Nephron (organoid): Measurements from ENCODE around the gene USP20.
"Not testable (repeated sequence)": the region's sequence is repeated elsewhere in the genome, so short reads cannot be mapped to it uniquely, and the experiment has no call there.

Experiments used
- H3K27ac Mint-ChIP-seq, 3 experiments: 2 replicates each; pipeline ENCODE4 v1.8.0; 2020; ENCODE audit warnings: mixed read lengths in 3 of 3, mild to moderate bottlenecking in 2 of 3, moderate library complexity in 1 of 3
- H3K27me3 Mint-ChIP-seq: 2 replicates; pipeline ENCODE4 v1.8.0; 2021; ENCODE audit warnings: low read depth, mild to moderate bottlenecking, moderate library complexity, mixed read lengths
- H3K36me3 Mint-ChIP-seq: 2 replicates; pipeline ENCODE4 v1.8.0; 2020; ENCODE audit warnings: low read depth, mixed read lengths
- H3K4me1 Mint-ChIP-seq: 2 replicates; pipeline ENCODE4 v1.8.0; 2020; ENCODE audit warnings: mixed read lengths
- H3K4me3 Mint-ChIP-seq, 3 experiments: 2 replicates each; pipeline ENCODE4 v1.8.0; 2020; ENCODE audit warnings: mild to moderate bottlenecking in 3 of 3, mixed read lengths in 3 of 3, moderate library complexity in 2 of 3
- H3K9me3 Mint-ChIP-seq: 2 replicates; pipeline ENCODE4 v1.8.0; 2020; ENCODE audit warnings: mixed read lengths
- CTCF ChIP-seq, 3 experiments: fragments of 200-600 bp; sonication (generic); IDR thresholded peaks; one replicate each; pipeline ENCODE4 v1.5.0; 2021; ENCODE audit warnings: antibody characterized with exemption in 3 of 3; ENCODE audit not compliant: unreplicated experiment in 3 of 3

Gene USP20

GRCh38 chr9:129889941-129890717 lies 54.9 kb downstream of the USP20 start:
- peaks cover 41% of the 10 kb centered on the region for H3K4me1 Mint-ChIP-seq
- peaks cover 4% of the 10 kb centered on the region for H3K27me3 Mint-ChIP-seq

GRCh38 chr9:129890718-129891299 lies 55.6 kb downstream of the USP20 start:
- H3K9me3 Mint-ChIP-seq, H3K4me3 Mint-ChIP-seq, H3K27me3 Mint-ChIP-seq, H3K27ac Mint-ChIP-seq: not testable (repeated sequence)
- H3K36me3 Mint-ChIP-seq, result peaks cover 43% of the 10 kb centered on the region
- H3K4me1 Mint-ChIP-seq, result peaks cover 34% of the 10 kb centered on the region

More at GRCh38 chr9:129889941-129890717, 54.9 kb downstream of the USP20 start:
- Mint-ChIP-seq H3K4me3 (peak overlapping the region in 1 of 3 experiments; percentile 37), H3K9me3 (no peaks in the 10 kb centered on the region), H3K36me3 (peaks cover 39% of the 10 kb centered on the region), H3K27ac (no peak overlapping the region)
- TF ChIP-seq CTCF (IDR thresholded peaks at IDR 0.05; ENCODE audit: unreplicated experiment in 3 of 3), result no peak

- H3K36me3 Mint-ChIP-seq, result peaks cover 51% of the 10 kb centered on the region
- peaks cover 4% of the 10 kb centered on the region for H3K27me3 Mint-ChIP-seq
- H3K4me1 Mint-ChIP-seq, result peaks cover 33% of the 10 kb centered on the region
- peak overlapping the region; percentile 19 to 61 (median 44) for H3K27ac Mint-ChIP-seq
- peak overlapping the region in 1 of 3 experiments; percentile 4 for H3K4me3 Mint-ChIP-seq
- TF ChIP-seq CTCF (IDR thresholded peaks at IDR 0.05; ENCODE audit: unreplicated experiment in 3 of 3), result no peak
- no peaks in the 10 kb centered on the region for H3K9me3 Mint-ChIP-seq
These were observed 56.3 kb downstream of the USP20 start for GRCh38 chr9:129891569-129891968.

GRCh38 chr9:129894120-129894823 lies 59.0 kb downstream of the USP20 start:
- no peaks in the 10 kb centered on the region for H3K9me3 Mint-ChIP-seq
- H3K4me1 Mint-ChIP-seq, result peaks cover 17% of the 10 kb centered on the region
- H3K36me3 Mint-ChIP-seq, result peaks cover 54% of the 10 kb centered on the region
- no peak overlapping the region for H3K4me3 Mint-ChIP-seq
- TF ChIP-seq CTCF (IDR thresholded peaks at IDR 0.05; ENCODE audit: unreplicated experiment in 3 of 3), result no peak
- no peaks in the 10 kb centered on the region for H3K27me3 Mint-ChIP-seq
- H3K27ac Mint-ChIP-seq, result no peak overlapping the region

- Mint-ChIP-seq H3K27me3 (no peaks in the 10 kb centered on the region), H3K36me3 (peaks cover 59% of the 10 kb centered on the region), H3K4me1 (peaks cover 17% of the 10 kb centered on the region), H3K27ac (no peak overlapping the region), H3K9me3 (no peaks in the 10 kb centered on the region), H3K4me3 (no peak overlapping the region)
- TF ChIP-seq CTCF (IDR thresholded peaks at IDR 0.05; ENCODE audit: unreplicated experiment in 3 of 3), result no peak
These were observed 60.4 kb downstream of the USP20 start for GRCh38 chr9:129895376-129896268.
